Limb (tissue), 2 donors: ENCODE measurements around the gene MAGOHB.
"Not testable (repeated sequence)": the region's sequence is repeated elsewhere in the genome, so short reads cannot be mapped to it uniquely, and the experiment has no call there.

ENCODE experiments used
- DNase-seq, 2 donors: peaks; one replicate each; pipeline ENCODE4 v3.0.0-alpha.2; 2016; ENCODE audit errors: extremely low spot score in 2 of 2

MAGOHB gene

GRCh38 chr12:10613349-10614055 is at the start of gene MAGOHB:
Gene MAGOHB (minus strand): TSS chr12:10613609. CDS start chr12:10613532, 77 bp downstream.
- DNase-seq, result peak; percentile 93 to 99

GRCh38 chr12:10661338-10661737 is 47.9 kb upstream of the MAGOHB start:
- DNase-seq, result no peak

GRCh38 chr12:10654003-10654402 is 40.6 kb upstream of the MAGOHB start:
- no peak for DNase-seq

GRCh38 chr12:10652192-10652591 is 38.8 kb upstream of the MAGOHB start:
- no peak for DNase-seq

GRCh38 chr12:10646576-10646975 is 33.2 kb upstream of the MAGOHB start:
- DNase-seq, result not testable (repeated sequence)

- no peak for DNase-seq
Measured at GRCh38 chr12:10645910-10646309, 32.5 kb upstream of the MAGOHB start.

GRCh38 chr12:10641735-10642500 is 28.5 kb upstream of the MAGOHB start:
- no peak for DNase-seq

GRCh38 chr12:10638728-10639127 is 25.3 kb upstream of the MAGOHB start:
- DNase-seq, result no peak

GRCh38 chr12:10636611-10637010 is 23.2 kb upstream of the MAGOHB start:
- DNase-seq, result no peak

- DNase-seq, result no peak
Measured at GRCh38 chr12:10636124-10636523, 22.7 kb upstream of the MAGOHB start.

- no peak for DNase-seq
Measured at GRCh38 chr12:10635306-10635705, 21.9 kb upstream of the MAGOHB start.

- no peak for DNase-seq
Measured at GRCh38 chr12:10634427-10634826, 21.0 kb upstream of the MAGOHB start.

- DNase-seq, result no peak
Measured at GRCh38 chr12:10633541-10633940, 20.1 kb upstream of the MAGOHB start.

- DNase-seq, result no peak
Measured at GRCh38 chr12:10632226-10632625, 18.8 kb upstream of the MAGOHB start.

- no peak for DNase-seq
Measured at GRCh38 chr12:10624605-10625004, 11.2 kb upstream of the MAGOHB start.

GRCh38 chr12:10623131-10623530 is 9.7 kb upstream of the MAGOHB start:
- DNase-seq, result no peak

GRCh38 chr12:10621278-10621677 is 7.9 kb upstream of the MAGOHB start:
- DNase-seq, result no peak

- no peak for DNase-seq
Measured at GRCh38 chr12:10620078-10620779, 6.8 kb upstream of the MAGOHB start.

- no peak for DNase-seq
Measured at GRCh38 chr12:10618338-10618987, 5.1 kb upstream of the MAGOHB start.

- no peak for DNase-seq
Measured at GRCh38 chr12:10617863-10618262, 4.5 kb upstream of the MAGOHB start.

GRCh38 chr12:10615532-10615931 is 2.1 kb upstream of the MAGOHB start:
- no peak for DNase-seq

GRCh38 chr12:10614056-10614370 is 604 bp upstream of the MAGOHB start:
- no peak for DNase-seq
